Skin epidermis (tissue), 12 donors: ENCODE results near the gene ATOSB.

Experiments
- H3K27ac ChIP-seq, 21 experiments: fragments of 200-600 bp; sonication (generic) in 11 of 21; one replicate each; pipeline ENCODE4 v1.5.0; 2020; ENCODE audit warnings: mild to moderate bottlenecking in 3 of 21, inconsistent platforms in 2 of 21, moderate library complexity in 2 of 21
- H3K4me3 ChIP-seq, 7 experiments: fragments of 200-600 bp; sonication (generic) in 2 of 7; one replicate each; pipeline ENCODE4 v1.5.0; 2020; ENCODE audit warnings: inconsistent platforms in 2 of 7, mild to moderate bottlenecking in 2 of 7, moderate library complexity in 1 of 7

Gene ATOSB

GRCh38 chr9:35060548-35061207 lies 55.0 kb downstream of the ATOSB start:
- no peak overlapping the region for H3K4me3 ChIP-seq
- no peak overlapping the region for H3K27ac ChIP-seq

GRCh38 chr9:35059438-35059837 lies 56.2 kb downstream of the ATOSB start:
- no peak overlapping the region for H3K27ac ChIP-seq
- no peak overlapping the region for H3K4me3 ChIP-seq

GRCh38 chr9:35057271-35057620 lies 58.4 kb downstream of the ATOSB start:
- Histone ChIP-seq H3K27ac (no peak overlapping the region), H3K4me3 (no peak overlapping the region)

GRCh38 chr9:35056571-35057270 lies 58.9 kb downstream of the ATOSB start:
- Histone ChIP-seq H3K27ac (no peak overlapping the region), H3K4me3 (no peak overlapping the region)

GRCh38 chr9:35054871-35055644 lies 60.6 kb downstream of the ATOSB start:
- Histone ChIP-seq H3K27ac (no peak overlapping the region), H3K4me3 (no peak overlapping the region)

GRCh38 chr9:35054185-35054835 lies 61.4 kb downstream of the ATOSB start:
- H3K4me3 ChIP-seq = no peak overlapping the region
- no peak overlapping the region for H3K27ac ChIP-seq
